ENCODE data around the gene HLA-DMA.

The HLA-DMA gene

DNA sequence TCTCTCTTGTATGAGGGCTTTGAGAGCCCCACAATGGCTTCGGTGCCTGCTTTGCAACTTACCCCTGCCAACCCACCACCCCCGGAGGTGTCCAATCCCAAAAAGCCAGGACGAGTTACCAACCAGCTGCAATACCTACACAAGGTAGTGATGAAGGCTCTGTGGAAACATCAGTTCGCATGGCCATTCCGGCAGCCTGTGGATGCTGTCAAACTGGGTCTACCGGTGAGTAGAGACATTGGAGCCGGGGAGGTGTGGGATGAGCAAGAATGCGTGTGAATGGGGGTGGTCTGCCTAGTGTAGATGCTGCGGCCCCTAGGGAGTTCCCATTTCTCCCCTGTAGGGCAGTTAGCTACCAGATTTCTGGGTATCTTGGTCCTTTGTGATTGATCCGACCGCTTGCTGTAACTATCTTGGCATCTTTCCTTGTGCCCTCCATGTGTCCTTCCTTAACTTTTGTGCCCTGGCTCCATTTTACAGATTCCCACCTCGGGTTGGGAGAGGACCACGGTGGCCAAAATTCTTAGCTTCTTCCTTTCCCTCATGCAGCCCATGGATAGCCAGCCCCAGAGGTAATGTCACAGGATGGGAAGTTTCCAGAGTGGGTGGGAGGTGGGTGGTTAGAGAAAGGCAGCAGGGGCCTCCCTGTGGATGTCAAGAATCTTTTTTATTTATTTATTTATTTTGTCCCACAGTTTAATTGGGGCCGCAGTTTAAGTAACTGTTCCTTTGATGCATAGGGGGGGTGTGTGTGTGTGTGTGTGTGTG lies 21.8 kb upstream of the HLA-DMA start:
- ATAC-seq, result no peak
- DNase-seq, result no peak

DNA sequence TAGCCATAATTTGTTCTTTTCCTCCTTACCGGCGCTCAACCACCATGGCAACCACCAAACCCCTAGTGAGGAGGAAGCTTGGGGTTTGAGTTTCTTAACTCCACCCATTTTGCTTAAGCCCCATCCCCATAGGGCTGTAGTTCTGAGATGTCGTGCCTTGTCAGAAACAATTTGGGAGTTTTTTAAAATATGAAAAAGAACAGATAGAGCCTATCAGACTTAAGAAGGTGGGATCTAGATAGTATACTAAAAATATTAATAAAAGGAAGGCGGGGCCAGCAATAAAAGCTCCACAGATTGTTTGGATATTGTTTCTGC lies 21.1 kb upstream of the HLA-DMA start:
- DNase-seq, result no peak
- no peak for ATAC-seq

DNA sequence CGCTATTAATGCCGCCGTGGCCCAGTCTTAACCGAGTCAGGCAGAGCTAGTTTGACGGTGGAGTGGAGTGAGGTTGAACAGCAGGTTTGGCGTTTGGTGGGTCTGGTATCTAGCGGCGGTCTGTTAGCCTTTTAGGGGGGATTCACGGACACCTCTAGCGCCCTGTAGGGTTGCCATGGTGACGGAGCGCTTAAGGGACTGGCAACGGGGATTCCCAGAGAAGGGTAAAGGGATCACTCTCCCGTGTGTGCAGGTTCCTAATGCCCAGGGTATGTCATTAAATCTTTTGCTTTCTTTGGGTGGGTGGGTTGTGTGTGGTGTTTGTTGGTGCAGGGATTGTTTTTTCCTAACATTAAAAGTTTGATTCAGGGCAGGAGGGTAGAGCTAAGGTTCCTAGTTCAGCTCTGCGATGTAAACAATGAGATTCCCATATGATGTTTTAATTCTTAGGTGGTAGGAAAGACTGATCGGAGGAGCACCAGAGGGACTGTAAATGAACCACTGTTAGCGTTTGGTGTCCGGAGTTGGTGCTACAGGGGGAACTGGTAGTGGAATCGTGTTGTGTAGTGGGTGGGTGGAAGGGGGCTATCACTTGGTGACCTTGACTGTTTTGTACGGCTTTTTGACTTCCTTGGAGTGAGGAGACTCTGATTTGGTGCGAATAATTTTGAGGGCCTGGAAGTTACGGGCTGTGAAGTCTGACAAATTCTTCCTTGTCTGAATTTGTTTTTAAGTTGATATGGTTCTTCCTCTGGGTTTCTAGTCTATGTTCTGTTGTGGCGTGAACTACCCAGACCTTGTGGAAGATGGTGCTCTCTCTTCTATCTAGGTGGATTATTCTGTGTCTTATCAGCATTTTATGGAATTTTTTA lies 20.5 kb upstream of the HLA-DMA start:
- DNase-seq (peak; percentile 61), ATAC-seq (no peak)

DNA sequence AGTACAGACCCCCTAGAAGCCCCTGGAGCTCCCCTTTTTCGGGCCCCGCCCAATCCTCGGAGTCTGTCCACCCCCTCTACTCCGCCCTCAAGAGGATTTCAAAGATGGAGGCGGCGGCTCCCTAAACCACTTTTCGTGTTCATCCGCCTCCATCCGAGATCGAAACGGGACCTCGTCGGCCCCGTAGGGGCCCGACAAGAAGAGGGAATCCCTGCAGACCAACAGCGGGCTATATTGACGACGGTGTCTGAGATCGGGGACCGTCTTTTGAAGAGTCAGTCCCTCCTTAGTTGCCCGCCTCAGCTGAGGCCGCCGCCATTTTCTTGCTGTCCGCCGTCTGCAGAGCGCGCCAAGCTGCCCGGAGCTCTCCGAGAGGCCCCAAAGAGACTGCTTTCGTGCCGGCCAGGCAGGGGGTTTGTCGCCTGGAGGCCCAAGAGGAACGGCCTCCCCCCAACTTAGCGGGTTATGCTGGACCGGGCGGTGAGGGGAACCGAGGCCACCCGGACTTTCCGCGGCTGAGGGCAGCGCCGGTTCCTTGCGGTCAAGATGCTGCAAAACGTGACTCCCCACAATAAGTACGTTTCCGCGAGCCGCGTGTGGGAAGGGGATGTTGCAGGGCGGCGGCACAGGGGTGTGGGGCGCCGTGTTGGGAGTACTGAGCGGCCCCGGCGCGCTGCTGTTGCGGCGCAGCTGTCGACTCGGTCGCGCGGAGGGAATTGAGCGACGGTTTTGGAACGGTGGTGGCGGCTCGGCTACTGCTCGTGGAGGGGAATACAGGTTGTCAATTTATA lies 19.7 kb upstream of the HLA-DMA start:
- peak; percentile 70 for DNase-seq
- ATAC-seq, result peak; percentile 11

DNA sequence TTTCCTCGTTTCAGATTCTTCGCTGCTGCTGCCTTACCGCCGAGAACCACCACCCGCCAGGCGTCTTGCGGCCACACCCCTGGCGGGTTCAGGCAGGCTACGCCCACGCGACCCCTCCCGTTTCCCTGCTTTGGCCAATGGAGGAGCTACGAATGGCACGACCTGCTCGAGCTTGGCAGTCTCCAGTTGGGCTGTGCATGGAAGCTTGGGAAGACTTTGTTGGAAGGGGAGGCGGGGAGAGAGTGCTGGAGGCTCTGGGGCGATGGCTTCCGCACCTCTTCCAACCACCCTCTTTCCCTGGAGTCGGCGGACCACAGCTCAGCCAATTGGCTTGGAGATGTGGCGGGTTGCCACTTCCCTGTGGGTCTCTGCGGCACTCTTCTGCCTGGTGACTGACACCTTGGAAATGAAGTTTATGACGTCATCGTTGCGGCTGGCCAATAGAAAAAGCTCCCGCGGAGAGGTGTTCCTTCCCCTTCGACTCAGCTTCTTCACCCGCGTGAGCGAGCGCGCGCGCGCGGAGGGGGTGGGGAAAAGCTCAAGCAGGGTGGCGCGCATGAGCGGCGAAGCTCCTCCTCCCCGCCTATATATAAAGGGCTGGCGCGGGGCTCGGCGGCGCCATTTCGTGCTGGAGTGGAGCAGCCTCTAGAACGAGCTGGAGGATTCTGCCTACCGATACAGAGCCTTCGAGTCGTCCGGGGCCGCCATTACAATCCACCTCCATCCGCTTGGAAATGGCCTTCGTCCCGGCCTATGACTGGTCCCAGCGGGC lies 18.9 kb upstream of the HLA-DMA start:
- DNase-seq (peak; percentile 99), ATAC-seq (peak; percentile 44)

DNA sequence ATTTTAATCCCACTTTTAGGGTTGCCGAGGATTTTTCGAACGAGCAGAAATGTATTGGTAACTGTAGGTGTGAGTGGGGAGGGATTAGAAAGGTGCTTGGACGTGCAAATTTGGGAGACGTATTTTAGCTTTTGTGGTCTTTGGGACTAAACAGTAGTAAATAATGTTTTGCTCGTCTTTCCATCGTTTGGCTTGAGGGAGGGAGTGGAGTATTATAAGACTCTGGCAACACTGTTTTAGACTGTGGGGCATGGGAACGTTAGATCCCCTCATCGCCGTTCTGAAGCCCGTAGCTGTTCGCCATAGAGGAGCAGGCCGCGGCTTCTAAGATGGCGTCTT lies 18.3 kb upstream of the HLA-DMA start:
- DNase-seq (no peak), ATAC-seq (no peak)

DNA sequence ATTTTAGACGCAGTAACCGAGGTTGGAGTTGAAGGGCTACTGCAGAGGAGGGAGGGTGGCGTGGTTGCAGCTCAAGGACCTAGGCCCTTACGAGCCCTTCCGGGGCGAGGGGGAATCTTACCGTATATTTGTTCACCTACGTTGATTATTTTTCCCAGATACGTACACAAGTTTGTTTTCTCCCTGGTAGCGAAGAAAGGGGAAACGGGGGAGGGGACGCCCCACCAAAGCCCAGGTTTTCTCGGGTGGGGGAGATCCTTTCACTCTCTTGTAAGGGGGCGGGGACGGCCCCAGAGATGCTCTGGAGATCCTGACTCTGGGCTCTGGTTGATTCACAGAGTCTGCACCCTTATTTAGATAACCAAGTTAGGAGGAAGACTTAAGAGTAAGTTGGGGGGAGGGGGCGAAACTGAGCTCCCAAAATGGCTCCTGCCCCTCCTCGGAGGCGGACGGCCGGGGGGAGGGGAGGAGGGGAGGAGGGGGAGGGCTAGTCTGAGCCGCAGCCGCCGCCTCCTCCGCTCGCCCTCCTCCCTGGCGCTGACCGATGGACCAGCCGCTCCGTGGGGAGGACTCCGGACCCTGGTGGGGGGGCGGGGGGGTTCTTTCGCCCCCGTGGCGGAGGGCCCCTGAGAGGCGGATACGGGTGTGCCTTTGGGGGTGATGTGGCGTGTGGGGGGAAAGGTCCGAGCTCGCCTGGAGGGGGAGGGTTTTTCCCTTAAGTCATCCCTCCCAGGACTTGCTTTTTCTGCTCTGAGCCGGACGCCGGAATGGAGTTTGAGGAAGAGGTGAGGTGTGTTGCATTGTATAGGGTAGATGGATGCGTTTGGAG lies 17.7 kb upstream of the HLA-DMA start:
- ATAC-seq (peak; percentile 24), DNase-seq (peak; percentile 89)

DNA sequence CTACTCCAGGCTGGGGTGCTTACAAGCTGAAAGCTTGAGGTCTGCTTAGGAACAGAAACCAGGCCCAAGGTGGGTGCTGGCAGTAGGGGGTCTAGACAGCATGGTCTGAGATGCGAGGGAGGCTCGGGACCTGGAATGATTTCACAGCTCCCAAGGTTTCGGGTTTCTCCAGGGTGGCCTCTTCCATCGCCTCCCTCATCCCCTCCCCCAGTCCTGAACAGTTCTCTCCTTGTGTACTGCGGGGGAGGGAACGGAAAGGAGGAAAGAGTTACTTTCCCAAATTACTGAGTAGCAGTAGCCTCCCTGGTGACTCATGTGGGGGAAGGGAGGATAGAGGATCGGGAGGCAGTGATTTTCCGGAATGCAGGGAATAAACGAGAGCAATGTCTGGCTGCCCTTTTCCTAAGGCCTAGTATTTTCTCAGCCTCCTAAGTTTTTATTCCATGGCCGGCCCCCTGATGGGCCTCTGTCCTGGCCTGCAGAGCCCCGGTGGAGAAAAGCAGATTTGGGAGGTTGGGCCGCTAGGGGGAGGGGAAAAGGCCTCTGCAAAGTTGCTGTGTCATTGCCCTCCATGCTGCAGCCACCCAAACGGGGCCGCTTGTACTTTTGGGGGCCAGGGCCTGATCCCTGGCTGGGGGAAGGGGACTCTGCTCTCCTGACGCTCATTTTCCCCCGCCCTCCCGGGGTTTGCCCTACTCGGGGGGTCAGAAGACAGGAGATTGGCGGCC lies 17.0 kb upstream of the HLA-DMA start:
- ATAC-seq, result peak; percentile 10
- peak; percentile 86 for DNase-seq

DNA sequence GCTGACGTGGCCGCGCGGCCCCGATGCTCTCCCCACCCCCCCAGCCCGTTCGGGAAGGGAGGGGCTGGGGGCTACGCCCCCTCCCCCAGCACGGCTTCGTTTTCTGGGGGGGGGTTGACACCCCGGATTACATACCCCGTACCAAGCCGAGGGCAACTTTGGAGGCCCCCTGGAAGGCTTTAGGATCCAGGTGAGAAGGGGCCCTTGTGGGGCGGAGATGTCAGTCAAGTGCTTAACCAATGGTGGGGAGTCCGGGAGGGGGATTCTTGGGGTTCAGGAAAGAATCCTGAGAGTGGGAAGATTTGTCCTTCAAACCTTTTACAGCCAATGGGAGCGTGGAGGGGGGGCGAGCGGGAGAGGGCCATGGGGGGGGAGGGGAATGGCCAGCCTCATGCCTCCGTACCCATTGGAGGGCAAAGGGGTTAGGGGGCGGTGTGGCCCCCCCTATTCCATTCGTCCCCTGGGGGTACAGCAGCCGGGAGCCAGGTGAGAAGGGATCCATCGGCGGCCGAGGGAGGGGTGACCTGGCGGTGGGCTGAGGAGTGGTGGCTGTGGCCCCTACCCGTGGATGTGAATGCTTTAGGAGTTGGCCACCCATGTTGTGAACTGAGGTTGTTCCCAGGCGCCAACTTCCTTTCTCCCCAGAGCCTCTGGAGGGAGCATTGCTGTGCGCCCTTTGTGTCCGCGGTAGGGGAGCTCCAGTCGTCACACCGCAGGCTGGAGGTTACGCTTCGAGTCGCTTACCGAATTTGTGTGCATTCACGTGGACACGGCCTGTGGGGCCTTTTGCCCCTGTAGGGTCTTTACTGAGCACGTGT lies 16.2 kb upstream of the HLA-DMA start:
- ATAC-seq (peak; percentile 5), DNase-seq (peak; percentile 79)

DNA sequence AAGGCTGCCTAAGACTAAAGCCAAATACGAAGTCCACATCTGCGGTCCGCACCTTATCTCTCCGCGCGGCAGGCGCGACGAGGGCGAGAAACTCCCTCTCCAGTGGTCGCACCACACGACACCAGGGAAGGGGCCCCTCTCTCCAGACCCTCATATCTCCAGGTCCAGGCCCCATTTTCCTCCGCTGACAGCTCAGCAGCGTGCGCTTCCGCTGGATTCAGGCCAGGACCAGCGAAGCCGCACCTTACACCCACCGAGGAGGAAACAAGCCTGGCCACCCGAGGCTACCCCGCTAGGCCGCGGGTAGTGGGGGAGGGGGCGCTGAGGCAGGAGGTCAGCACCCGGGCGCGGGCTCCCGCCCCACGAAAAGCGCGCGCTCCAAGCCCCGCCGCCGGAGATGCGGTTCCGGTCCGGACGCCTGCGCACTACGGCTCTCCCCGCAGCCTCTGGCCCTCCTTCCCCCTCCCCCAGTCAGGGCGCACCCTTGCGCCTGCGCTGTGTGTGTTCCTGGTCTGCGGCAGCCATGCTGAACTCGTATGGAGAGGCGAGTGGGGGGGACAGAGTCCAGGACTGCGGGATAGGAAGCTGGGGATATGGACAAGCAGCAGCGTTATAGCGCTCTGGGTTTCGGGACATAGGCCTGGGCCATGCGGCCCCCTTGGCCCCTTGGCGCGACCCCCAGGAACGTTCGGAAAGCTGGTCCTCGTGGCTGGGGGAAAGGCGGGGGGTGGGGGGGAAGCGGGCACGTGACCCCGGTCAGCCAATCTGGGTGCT lies 15.4 kb upstream of the HLA-DMA start, which contains the start of gene BRD2:
Gene BRD2 (plus strand): TSS at position 502 of the 774 bp plus-strand sequence. CDS start 4,305 bp downstream, outside the sequence.
- ATAC-seq, result peak; percentile 34

DNA sequence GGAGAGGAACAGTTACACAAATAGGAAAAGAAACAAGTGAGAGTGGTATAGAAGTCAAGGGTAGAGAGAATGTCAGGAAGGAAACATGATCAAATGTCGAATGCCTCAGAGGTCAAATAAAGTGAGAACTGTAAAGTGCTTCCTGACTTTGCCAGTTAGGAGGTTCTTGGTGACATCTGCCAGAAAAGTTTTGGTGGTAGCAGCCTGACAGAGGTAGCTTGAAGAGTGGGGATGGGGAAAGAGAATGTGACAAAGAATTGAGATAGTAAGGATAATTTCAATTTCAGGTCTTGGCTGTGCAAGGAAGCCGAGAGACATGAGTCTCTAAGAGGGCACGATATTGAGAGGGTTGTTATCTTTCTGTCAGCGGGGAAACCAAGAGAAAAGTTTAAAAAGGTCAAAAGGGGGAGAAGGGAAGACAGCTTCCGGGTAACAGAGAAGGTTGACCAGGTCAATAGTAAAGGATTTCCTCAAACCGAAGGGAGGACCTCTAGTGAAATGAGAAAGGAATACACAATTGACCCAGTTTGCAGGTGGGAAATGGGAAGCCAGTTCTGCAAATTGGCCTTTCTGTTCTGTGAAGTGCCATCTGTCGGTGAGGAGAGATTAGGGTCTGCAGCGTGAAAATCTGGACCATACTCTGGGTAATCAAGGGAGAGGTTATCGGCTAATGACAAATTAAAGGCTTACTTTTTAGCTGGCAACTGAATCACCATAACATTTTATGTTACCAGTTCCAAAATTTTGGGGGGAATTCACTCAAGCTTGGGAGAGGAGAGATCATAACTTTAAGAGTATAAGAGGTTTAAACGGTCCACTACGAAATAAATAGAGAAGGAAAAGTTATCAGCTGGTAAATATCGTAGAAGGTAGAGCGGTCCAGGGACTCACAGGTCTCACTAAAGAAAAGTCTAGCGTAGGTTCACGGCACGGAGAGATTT lies 14.5 kb upstream of the HLA-DMA start:
- ATAC-seq (no peak), DNase-seq (no peak)

More for the DNA sequence above, 15.4 kb upstream of the HLA-DMA start, which contains the start of gene BRD2:
- DNase-seq, result peak; percentile 97

DNA sequence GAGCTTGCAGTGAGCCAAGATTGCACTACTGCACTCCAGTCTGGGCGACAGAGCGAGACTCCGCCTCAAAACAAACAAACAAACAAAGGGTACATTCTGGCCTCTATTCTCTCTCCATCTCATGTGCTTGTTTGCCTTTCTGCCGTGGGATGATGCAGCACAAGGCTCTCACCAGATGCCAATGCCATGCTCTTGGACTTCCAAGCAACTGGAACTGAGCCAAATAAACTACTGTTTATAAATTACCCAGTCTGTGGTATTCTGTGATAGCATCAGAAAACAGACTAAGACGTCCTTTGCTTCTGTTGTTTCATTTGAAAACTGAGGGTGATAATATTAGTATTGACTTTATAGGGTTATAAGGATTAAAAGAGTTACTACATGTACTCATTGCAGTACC lies 11.9 kb upstream of the HLA-DMA start:
- DNase-seq (no peak), ATAC-seq (no peak)

DNA sequence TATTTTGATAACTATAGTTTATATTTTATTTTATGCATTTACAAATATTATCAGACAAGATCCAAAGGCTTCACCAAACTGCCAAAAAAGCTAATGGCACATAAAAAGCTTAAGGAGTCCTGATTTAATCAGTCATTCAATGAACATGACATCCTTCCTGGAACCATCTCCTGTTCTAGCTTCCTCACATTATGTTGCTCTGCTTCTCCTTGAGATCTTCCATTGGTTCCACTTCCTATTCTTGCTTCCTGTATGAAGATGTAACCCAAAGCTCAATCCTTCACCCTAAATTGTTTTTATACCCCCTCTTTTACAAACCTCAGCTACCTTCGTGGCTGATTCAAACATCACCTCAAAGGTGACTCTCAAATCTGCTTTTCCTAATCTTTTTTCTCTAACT lies 11.0 kb upstream of the HLA-DMA start:
- ATAC-seq (no peak), DNase-seq (no peak)

DNA sequence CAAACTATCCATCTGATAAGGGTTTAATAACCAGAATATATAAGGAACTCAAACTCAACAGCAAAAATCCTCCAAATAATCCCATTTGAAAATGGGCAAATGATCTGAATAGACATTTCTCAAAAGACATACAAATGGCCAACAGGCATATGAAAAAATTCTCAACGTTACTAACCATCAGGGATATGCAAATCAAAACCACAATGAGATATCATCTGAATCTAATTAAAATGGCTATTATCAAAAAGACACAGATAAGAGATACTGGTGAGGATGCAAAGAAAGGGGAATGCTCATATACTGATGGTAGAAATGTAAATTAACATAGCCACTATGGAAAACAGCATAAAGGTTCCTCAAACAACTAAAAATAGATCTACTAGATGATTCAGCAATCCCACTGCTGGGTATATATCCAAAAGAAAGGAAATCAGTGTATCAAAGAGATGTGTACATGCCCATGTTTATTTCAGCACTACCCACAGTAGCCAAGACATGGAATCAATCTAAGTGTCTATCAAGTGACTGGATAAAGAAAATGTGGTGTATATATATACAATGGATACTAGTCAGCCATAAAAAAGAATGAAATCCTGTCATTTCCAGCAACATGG lies 9.4 kb upstream of the HLA-DMA start:
- ATAC-seq (no peak), DNase-seq (no peak)

DNA sequence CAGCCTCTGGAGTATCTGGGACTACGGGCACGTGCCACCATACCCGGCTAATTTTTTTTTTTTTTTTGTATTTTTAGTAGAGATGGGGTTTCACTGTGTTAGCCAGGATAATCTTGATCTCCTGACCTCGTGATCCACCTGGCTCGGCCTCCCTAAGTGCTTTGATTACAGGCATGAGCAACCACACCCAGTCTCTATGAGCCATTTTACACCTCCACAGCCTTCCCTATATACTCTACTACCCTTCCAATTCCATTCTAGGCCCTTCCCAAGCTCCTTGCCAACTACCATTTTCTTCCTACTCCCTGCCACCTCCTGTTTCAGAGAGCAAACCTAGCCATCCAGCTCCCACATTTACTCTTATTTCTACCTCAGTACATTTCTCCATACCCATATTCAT lies 7.7 kb upstream of the HLA-DMA start:
- DNase-seq (no peak), ATAC-seq (no peak)

DNA sequence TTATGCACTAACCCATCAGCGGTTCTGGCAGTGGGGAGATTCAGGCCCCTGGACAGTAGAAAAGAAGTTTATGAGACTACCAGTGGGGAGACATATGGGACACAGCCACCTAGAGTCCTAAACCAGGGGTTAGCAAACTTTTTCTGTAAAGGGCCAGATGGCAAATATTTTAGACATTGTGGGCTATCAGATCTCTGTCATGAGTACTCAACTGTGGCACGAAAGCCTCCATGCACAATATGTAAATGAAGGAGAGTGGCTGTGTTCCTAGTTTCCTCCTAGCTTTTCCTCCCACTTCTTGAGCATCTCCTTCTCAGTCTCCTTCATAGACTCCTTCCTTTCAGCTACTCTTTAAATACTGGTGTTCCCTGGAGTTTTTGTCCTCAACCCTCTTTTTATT lies 3.3 kb upstream of the HLA-DMA start:
- DNase-seq, result no peak

More for the DNA sequence above, 3.3 kb upstream of the HLA-DMA start:
- no peak for ATAC-seq
